ENCODE data around the gene FSTL5. TPM values are rescaled to one million over a fixed set of nuclear protein-coding genes. Genes with fewer than 3 reads are reported as not detected.

FSTL5 gene
- total RNA-seq, 1 experiment from 2014 or later: not detected

DNA sequence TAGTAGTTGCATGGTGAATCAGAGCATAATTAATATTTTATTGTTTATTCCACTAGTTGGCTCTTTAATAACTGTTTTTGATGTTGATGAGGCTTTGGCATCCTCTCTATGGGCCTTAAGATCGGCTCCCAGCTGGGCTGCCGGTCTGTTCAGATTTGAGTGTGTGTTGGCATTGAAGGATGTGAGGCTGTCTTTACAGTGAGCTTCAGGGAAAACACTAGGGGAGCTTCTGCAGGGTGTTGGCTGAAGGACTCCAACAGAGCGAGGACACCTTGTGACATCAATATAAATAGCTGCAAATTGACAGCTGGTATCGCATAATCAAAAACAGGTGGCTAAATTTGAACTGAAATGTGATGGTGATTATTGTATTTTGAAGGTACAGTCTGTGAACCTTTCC, 322.0 kb downstream of the FSTL5 start:
- Mint-ChIP-seq H3K9me3 (no peaks in the 10 kb centered on the region; a peak in 1 of 5 replicates), H3K4me3 (no peak overlapping the region)
- no peak overlapping the region for H2BK12ac ChIP-seq (ENCODE audit: insufficient read length, low read depth, low read length)

More for the DNA sequence above, 322.0 kb downstream of the FSTL5 start:
- no peaks in the 10 kb centered on the region for H4K20me1 ChIP-seq (ENCODE audit: control insufficient read depth, insufficient read depth, insufficient read length)
- no peak overlapping the region for H2AK5ac ChIP-seq (ENCODE audit: insufficient read length, low read length)
- no peak overlapping the region for H4K8ac ChIP-seq (replicated peaks; ENCODE audit: insufficient read length, low read depth, low read length)
- H2BK5ac ChIP-seq (ENCODE audit: insufficient read length, low read length): no peak overlapping the region
- no peak overlapping the region for H3T11ph ChIP-seq (ENCODE audit: low read length)
- H2BK120ac ChIP-seq (ENCODE audit: low read depth, low read length, poor library complexity, severe bottlenecking): no peak overlapping the region
- H3K9me3 ChIP-seq (ENCODE audit: control insufficient read depth, low read depth, low read length): no peaks in the 10 kb centered on the region
- H3K18ac ChIP-seq (ENCODE audit: insufficient read length, low read depth, low read length): no peak overlapping the region
- no peak overlapping the region for H3K4ac ChIP-seq (ENCODE audit: low read depth, low read length)
- no peak overlapping the region for H4K91ac ChIP-seq (ENCODE audit: insufficient read length, low read depth, low read length)
- H3K27me3 ChIP-seq (ENCODE audit: insufficient read depth, low read length): no peaks in the 10 kb centered on the region
- no peak overlapping the region for H3K27ac ChIP-seq (ENCODE audit: insufficient read length, low read depth, low read length)
- H3K27me3 Mint-ChIP-seq (ENCODE audit: low read depth): no peaks in the 10 kb centered on the region
- no peaks in the 10 kb centered on the region for H3K79me2 ChIP-seq (ENCODE audit: insufficient read depth, low read length)
- no peak overlapping the region for H3K14ac ChIP-seq (ENCODE audit: insufficient read depth, low read length)
- TF ChIP-seq, protein P1, sequence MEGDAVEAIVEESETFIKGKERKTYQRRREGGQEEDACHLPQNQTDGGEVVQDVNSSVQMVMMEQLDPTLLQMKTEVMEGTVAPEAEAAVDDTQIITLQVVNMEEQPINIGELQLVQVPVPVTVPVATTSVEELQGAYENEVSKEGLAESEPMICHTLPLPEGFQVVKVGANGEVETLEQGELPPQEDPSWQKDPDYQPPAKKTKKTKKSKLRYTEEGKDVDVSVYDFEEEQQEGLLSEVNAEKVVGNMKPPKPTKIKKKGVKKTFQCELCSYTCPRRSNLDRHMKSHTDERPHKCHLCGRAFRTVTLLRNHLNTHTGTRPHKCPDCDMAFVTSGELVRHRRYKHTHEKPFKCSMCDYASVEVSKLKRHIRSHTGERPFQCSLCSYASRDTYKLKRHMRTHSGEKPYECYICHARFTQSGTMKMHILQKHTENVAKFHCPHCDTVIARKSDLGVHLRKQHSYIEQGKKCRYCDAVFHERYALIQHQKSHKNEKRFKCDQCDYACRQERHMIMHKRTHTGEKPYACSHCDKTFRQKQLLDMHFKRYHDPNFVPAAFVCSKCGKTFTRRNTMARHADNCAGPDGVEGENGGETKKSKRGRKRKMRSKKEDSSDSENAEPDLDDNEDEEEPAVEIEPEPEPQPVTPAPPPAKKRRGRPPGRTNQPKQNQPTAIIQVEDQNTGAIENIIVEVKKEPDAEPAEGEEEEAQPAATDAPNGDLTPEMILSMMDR (conservative IDR thresholded peaks at IDR 0.05): no peak
- no CpG with 5 or more reads among the region's 4 CpGs for WGBS (ENCODE audit: extremely low coverage, insufficient read length, low lambda C conversion rate)
- DNase-seq: no peak
- H2BK15ac ChIP-seq (ENCODE audit: low read depth, low read length): no peak overlapping the region
- no peak overlapping the region for H4K5ac ChIP-seq (ENCODE audit: insufficient read length, low read depth, low read length)
- H3K4me1 ChIP-seq (ENCODE audit: insufficient read depth, low read length): no peaks in the 10 kb centered on the region
- H3K23me2 ChIP-seq (ENCODE audit: insufficient read length, low read depth, low read length, poor library complexity, severe bottlenecking): no peaks in the 10 kb centered on the region
- H3K4me1 Mint-ChIP-seq: no peaks in the 10 kb centered on the region
- no peak overlapping the region for H3K56ac ChIP-seq (ENCODE audit: insufficient read length, low read depth, low read length)
- no peak overlapping the region for H2AFZ ChIP-seq (ENCODE audit: low read length)
- no peaks in the 10 kb centered on the region for H3K79me1 ChIP-seq (ENCODE audit: insufficient read depth, low read depth, low read length, poor library complexity, severe bottlenecking)
- H3K9ac ChIP-seq (ENCODE audit: extremely low read depth, insufficient read length, low read length): no peak overlapping the region
- no peak overlapping the region for H2BK20ac ChIP-seq (ENCODE audit: low read depth, low read length, poor library complexity, severe bottlenecking)
- no peak overlapping the region for H3K27ac Mint-ChIP-seq
- H3K23ac ChIP-seq (ENCODE audit: insufficient read length, low read depth, low read length): no peak overlapping the region
- H3K36me3 Mint-ChIP-seq (ENCODE audit: insufficient read depth in 1 of 3, low read depth in 3 of 3): no peaks in the 10 kb centered on the region
- no peak overlapping the region for H3K4me2 ChIP-seq (ENCODE audit: insufficient read depth, insufficient read length, low read length)

All from H9 (cell line).